ENCODE results near the gene ZSWIM8. TPM values are rescaled to one million over a fixed set of nuclear protein-coding genes. Genes with fewer than 3 reads are reported as not detected.

ZSWIM8 gene
- total RNA-seq, 4 donors from 2014 or later = 62.2 to 134 (median 63.3) TPM

DNA sequence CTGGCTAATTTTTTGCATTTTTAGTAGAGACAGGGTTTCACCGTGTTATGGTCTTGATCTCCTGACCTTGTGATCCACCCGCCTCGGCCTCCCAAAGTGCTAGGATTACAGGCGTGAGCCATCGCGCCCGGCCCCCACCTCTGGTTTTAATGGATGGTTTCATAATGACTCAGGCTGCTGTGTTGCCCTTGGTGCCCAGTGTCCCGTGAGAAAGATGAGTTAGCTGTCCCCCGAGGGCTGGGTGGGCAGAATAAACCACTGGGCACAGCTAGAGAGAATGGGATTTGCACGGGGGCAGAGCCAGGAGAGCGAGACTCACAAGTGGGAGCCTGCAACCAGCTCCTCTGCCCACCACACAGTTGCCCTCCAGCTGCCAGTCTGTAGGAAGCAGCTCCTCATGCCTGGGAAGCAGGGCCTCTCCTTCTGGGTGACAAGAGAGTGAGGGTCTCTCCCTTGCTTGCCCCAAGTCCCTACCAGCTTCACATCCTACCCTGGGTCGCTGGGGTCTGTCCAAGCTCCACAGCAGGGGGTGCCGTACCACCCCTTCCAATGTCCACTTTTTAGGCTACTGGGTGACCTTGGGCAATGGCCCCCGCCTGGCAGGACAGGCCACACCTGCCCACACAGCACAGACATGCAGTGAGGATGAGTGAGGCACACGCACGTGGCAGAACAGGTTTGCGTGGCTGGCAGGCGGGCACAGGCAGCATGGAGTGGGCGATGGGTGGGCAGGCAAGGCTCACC lies 42.1 kb downstream of the ZSWIM8 start:
- TF ChIP-seq, protein P1, sequence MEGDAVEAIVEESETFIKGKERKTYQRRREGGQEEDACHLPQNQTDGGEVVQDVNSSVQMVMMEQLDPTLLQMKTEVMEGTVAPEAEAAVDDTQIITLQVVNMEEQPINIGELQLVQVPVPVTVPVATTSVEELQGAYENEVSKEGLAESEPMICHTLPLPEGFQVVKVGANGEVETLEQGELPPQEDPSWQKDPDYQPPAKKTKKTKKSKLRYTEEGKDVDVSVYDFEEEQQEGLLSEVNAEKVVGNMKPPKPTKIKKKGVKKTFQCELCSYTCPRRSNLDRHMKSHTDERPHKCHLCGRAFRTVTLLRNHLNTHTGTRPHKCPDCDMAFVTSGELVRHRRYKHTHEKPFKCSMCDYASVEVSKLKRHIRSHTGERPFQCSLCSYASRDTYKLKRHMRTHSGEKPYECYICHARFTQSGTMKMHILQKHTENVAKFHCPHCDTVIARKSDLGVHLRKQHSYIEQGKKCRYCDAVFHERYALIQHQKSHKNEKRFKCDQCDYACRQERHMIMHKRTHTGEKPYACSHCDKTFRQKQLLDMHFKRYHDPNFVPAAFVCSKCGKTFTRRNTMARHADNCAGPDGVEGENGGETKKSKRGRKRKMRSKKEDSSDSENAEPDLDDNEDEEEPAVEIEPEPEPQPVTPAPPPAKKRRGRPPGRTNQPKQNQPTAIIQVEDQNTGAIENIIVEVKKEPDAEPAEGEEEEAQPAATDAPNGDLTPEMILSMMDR (IDR thresholded peaks at IDR 0.05; ENCODE audit: low read depth) = no peak

DNA sequence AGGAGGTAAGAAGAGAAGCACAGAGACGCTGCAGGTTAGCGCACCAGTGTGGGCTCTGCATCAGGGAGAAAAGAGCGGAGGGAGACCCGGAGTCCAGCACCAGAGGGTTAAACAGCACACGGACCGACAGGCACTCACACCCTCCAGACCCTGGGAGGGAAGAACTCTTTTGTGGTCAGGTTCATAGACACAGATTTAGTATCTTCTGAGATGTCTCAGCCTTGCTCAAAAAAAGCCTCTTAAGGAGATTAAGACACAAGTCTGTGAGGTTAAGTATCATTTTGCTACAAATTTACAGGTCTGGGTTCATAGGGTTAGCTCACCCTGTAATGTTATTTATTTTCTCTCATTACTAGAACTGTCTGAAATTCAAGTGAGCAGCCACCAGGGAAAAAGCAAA lies 42.8 kb downstream of the ZSWIM8 start:
- TF ChIP-seq, protein P1 (IDR thresholded peaks at IDR 0.05; ENCODE audit: low read depth) = no peak

DNA sequence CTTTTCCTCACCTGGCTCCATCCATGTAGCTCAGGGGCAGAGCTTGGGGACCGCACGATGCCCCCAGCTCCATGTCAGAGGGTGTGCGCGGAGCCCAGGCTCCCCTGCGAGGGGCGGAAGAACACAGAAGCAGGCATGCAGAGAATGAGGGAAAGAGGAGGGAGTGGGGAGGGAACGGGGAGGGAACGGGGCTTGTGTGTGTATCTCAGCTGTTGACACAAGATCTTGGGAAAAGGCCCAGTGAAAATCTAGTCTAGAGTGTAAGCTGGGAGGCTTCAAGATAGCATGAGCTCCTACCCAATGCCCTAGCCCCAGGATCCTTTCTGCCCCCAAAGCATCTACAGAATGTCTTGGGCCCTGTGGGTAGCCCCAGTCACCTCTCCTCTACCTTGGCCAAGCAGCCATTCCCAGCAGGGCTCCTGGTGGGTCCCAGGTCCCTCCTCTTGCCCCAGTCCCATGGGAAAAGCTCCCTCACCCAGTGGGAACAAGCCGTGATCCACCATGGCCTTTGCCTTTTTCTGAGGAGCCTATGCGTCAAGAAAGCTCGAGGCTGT lies 51.1 kb downstream of the ZSWIM8 start:
- TF ChIP-seq, protein P1 (IDR thresholded peaks at IDR 0.05; ENCODE audit: low read depth) = no peak

DNA sequence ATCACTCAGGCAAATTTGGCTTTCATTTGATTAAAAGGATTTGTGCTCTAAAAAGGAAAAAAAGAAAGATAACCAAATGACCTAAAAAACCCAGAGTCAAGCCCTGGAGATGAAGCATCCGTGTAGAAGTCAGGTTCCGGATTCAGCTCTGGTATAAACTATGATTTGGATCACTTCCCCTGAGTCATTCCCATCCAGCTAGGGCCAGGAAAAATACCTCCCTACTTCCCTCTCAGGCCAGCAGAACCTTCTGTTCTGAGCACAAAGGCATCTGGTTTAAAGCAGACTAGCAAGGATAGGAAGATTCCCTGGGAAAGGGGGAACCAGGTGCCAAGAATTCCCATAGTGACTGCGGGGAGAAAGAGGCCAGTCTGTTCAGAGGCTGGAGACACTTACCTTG lies 51.7 kb downstream of the ZSWIM8 start:
- TF ChIP-seq, protein P1 (IDR thresholded peaks at IDR 0.05; ENCODE audit: low read depth) = no peak

DNA sequence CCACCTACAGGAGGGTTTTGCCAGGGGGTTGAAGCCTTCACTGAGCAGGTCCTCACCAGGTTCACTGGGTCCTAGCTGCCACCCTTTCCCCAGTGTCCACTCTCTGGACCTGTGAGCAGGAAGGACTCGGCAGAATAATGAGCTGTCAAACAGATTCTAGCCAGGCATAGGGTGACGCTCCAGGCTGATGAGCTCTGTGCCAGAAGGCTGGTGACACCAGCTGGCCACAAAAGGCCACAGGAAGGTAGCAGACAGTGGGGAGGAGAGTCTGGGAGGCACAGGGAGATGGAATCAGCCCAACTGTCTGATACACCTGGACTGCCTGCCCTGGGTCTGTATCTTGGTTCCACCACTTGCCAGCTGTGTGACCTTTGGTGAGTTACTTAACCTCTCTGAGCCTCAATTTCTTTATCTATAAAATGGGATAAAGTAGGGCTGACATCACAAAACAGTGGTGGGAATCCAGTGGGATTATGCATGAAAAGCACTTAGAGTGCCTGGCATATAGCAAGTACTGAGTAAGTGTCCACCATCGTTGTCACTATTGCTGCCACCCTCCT lies 52.7 kb downstream of the ZSWIM8 start:
- TF ChIP-seq, protein P1 (IDR thresholded peaks at IDR 0.05; ENCODE audit: low read depth) = no peak

DNA sequence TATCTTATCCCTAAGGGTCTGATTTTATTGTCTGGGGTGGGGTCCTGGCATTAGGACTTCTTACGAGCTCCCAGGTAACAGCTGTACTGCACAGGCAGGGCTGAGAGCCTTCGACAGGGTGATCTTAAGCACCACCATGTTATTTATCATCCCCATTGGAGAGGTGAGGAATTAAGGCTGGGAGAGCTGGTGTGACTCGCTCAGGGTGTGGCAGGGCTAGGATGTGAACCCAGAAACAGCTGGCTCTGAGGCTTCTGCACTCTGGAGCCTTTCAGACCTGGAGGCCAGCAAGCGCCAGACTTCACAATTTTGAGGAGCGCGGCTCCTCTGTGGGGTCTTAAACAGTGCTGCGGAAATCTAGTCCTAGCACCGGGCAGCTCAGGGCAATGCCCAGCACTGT lies 53.4 kb downstream of the ZSWIM8 start:
- TF ChIP-seq, protein P1 (IDR thresholded peaks at IDR 0.05; ENCODE audit: low read depth) = no peak

DNA sequence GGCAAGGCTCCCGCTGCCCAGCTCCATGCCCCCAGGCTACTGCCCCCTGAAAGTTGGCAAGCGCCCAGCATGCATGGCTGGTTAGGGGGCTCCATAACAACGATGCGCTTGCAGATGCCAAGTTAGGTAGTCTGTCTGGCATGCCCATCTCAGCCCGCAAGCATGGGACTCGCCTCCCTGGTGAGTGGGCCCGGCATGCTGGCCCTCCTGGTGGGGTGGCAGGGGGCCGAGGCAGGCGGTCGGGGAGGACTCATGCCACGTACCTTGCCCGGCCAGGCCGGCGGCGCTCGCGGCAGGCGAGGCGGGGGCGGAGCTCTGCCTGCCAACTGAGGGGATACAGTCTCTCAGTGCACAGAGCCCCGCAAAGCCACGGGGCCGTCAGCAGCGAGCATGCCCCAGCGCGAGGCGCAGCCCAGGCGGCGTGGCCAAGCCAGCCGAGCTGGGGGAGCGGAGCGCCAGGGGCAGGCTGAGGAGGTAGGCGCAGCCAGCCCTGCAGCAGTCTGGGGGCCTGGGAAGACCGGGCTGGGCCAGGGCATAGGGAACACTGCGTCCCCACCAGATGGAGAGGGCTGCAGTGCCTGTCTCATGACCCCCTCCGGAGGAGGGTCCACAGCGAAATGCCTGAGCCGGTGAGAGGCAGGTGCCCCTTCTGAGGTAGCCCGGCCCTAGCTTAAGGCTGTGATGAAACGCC lies 54.0 kb downstream of the ZSWIM8 start:
- TF ChIP-seq, protein P1 (IDR thresholded peaks at IDR 0.05; ENCODE audit: low read depth) = no peak

Data from subcutaneous adipose tissue (tissue), 4 donors.